ENCODE data around the gene ALG12.

DNA sequence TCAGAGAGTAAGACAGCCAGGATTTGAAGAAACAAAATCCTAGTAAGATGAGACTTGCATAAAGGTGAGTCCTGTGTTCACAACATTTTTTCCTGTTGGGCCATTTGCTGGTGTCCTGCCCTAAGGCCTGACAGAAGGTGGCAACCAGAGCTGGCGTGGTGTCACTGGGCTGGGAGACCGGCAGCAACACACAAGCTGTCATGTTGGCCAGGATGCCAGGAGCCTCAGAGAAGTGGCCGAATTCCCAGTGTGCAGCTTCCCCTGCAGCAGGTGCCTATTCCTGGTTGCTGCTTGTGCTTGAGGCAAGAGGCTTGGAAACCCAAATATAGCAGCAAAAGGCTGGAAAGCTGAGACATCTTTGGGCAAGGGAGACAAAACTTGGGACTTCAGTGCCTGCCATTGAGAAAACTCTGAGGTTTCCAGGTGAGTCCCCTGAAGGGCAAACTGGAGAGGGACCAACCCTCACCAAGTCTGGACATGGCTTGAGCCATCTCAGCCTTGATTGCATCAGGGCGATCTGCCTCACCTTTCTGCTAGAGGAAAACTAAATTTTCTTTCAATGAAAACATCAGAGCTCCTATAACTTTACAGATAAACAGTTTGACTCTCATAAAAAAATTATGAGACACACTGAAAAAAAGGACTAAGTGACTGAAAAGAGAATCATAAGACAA, 25.9 kb downstream of the ALG12 start:
- TF ChIP-seq EZH2 (optimal IDR thresholded peaks at IDR 0.05; ENCODE audit: low read depth, low read length) = no peak
- TF ChIP-seq, protein P1, sequence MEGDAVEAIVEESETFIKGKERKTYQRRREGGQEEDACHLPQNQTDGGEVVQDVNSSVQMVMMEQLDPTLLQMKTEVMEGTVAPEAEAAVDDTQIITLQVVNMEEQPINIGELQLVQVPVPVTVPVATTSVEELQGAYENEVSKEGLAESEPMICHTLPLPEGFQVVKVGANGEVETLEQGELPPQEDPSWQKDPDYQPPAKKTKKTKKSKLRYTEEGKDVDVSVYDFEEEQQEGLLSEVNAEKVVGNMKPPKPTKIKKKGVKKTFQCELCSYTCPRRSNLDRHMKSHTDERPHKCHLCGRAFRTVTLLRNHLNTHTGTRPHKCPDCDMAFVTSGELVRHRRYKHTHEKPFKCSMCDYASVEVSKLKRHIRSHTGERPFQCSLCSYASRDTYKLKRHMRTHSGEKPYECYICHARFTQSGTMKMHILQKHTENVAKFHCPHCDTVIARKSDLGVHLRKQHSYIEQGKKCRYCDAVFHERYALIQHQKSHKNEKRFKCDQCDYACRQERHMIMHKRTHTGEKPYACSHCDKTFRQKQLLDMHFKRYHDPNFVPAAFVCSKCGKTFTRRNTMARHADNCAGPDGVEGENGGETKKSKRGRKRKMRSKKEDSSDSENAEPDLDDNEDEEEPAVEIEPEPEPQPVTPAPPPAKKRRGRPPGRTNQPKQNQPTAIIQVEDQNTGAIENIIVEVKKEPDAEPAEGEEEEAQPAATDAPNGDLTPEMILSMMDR (IDR thresholded peaks at IDR 0.05; ENCODE audit: low read length) = no peak
